ENCODE data around the gene OARD1.
"Not testable (repeated sequence)": the region's sequence is repeated elsewhere in the genome, so short reads cannot be mapped to it uniquely, and the experiment has no call there.

Gene OARD1

GRCh38 chr6:41025966-41026530 lies 46.1 kb downstream of the OARD1 start:
- no peak for DNase-seq (ENCODE audit: low read depth)

- no peak for DNase-seq (ENCODE audit: low read depth)
Measured at GRCh38 chr6:41023114-41023513, 49.0 kb downstream of the OARD1 start.

DNA sequence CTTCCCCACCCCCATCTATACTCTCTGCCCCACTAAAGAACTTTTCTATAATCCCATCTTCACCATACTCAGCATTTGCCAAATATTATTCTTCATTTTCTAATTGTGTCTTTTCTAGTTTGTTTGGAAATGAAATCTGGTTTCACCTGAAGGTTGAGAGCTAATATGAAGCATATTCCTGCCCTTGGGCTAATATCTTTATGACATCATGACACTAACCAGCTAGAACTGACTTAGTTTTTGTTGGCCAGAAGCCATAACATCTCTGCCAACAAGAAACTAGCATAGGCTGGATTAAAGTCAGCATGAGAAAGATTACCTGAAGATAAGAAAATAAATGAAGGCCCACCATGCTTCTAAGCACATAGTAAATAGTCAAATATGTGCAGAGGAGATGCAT lies 49.9 kb downstream of the OARD1 start:
- no peak for DNase-seq (ENCODE audit: low read depth)

- DNase-seq (ENCODE audit: low read depth) = no peak
Measured at GRCh38 chr6:41021832-41022231, 50.3 kb downstream of the OARD1 start.

GRCh38 chr6:41017663-41018062 lies 54.5 kb downstream of the OARD1 start:
- no peak for DNase-seq (ENCODE audit: low read depth)

GRCh38 chr6:41015860-41016259 lies 56.3 kb downstream of the OARD1 start:
- not testable (repeated sequence) for DNase-seq (ENCODE audit: low read depth)

DNA sequence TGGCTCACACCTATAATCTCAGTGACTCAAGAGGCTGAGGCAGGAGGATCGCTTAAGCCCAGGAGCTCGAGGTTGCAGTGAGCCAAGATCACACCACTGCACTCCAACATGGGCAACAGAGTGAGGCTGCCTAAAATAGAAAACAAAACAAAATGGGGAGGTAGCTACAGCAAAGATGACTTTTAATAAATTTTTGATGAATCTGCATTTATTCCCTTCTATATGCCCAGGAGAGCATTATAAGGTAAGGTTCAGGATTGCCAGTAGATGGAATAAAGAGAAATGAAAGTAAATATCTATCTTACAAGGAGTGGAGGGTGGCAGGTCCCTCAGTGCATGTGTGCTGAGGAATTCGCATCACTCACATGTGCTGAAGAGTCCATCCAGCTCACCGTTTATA lies 57.4 kb downstream of the OARD1 start:
- DNase-seq (ENCODE audit: low read depth) = no peak
